ENCODE results near the gene SMCP.

DNA sequence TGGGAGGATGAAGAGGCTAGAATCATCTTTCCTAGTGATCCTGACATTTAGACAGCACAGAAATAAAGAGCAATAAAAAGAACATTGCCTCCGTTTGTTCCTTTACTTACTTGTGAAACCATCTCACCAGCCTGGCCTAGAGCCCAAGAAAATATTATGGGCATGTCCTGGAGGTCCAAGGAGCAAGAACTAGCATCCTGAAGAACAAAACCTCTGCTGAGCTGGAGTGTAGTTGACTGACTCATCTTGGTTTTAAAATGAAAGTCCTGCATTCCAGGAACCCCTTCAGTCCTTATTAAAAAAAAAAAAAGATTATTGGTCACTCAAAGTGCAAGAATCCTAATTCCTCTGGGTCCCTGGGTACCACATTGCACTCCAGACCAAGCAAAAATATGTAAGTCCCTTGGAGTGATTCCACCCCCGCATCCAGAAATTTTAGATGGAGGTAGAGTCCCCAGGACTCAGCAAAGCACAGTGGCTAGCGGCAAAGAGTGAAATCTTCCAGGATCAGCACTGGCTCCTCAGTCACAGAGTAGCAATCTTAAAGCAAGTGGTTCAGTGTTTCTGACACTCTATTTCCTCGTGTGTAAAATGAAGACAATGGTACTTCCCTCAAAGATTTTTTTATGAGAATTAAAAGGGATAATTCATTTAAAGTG lies 7.0 kb downstream of the SMCP start:
- TF ChIP-seq, protein P1, sequence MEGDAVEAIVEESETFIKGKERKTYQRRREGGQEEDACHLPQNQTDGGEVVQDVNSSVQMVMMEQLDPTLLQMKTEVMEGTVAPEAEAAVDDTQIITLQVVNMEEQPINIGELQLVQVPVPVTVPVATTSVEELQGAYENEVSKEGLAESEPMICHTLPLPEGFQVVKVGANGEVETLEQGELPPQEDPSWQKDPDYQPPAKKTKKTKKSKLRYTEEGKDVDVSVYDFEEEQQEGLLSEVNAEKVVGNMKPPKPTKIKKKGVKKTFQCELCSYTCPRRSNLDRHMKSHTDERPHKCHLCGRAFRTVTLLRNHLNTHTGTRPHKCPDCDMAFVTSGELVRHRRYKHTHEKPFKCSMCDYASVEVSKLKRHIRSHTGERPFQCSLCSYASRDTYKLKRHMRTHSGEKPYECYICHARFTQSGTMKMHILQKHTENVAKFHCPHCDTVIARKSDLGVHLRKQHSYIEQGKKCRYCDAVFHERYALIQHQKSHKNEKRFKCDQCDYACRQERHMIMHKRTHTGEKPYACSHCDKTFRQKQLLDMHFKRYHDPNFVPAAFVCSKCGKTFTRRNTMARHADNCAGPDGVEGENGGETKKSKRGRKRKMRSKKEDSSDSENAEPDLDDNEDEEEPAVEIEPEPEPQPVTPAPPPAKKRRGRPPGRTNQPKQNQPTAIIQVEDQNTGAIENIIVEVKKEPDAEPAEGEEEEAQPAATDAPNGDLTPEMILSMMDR (IDR thresholded peaks at IDR 0.05): no peak
- TF ChIP-seq EP300 (IDR thresholded peaks at IDR 0.05) (no peak), POLR2A (IDR thresholded peaks at IDR 0.05) (no peak)
